Gastroesophageal sphincter (tissue), 3 donors: Measurements from ENCODE around the gene DMD.

Experiments used
- POLR2A ChIP-seq, 2 donors: fragments of 450-650 bp; IDR thresholded peaks; one replicate each; pipeline ENCODE4 v1.6.1; 2017; ENCODE audit warnings: antibody characterized with exemption in 2 of 2, mild to moderate bottlenecking in 2 of 2, moderate library complexity in 1 of 2
- TF ChIP-seq, protein P1 (sequence below), 4 experiments: fragments of 200-600 bp in 2 of 4; fragments of 450-650 bp in 2 of 4; sonication (generic) in 1 of 4; IDR thresholded peaks; one replicate each; pipeline ENCODE4 v1.5.1; 2017 to 2019; ENCODE audit warnings: antibody characterized with exemption in 4 of 4, mild to moderate bottlenecking in 2 of 4, moderate library complexity in 2 of 4

DNA sequence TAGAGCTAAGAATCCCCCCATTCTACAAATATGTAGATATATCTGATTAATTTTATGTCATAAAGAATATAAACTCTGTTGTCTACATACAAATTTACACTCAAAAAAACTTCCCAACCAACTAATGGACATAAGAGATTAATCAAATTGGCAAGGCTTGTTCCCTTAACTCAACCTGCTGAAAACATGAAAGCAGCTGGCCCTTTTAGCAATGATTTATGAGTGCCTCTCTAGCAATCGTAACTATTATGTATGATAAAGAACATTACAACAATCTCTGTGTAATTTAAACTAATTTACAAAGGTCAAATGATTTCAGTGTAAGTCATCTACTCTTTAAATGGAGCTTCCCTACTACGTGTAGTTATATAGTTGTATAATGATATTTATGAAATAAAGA is 2056.4 kb downstream of the DMD start:
- TF ChIP-seq, protein P1, sequence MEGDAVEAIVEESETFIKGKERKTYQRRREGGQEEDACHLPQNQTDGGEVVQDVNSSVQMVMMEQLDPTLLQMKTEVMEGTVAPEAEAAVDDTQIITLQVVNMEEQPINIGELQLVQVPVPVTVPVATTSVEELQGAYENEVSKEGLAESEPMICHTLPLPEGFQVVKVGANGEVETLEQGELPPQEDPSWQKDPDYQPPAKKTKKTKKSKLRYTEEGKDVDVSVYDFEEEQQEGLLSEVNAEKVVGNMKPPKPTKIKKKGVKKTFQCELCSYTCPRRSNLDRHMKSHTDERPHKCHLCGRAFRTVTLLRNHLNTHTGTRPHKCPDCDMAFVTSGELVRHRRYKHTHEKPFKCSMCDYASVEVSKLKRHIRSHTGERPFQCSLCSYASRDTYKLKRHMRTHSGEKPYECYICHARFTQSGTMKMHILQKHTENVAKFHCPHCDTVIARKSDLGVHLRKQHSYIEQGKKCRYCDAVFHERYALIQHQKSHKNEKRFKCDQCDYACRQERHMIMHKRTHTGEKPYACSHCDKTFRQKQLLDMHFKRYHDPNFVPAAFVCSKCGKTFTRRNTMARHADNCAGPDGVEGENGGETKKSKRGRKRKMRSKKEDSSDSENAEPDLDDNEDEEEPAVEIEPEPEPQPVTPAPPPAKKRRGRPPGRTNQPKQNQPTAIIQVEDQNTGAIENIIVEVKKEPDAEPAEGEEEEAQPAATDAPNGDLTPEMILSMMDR (IDR thresholded peaks at IDR 0.05) = no peak
- TF ChIP-seq POLR2A (IDR thresholded peaks at IDR 0.05) = no peak
